ENCODE measurements around the gene SEC62. TPM values are rescaled to one million over a fixed set of nuclear protein-coding genes. Genes with fewer than 3 reads are reported as not detected.
A peak's percentile ranks its signal among the peaks of the same experiment; 100 is the strongest.

SEC62 gene
- total and polyA plus RNA-seq, 9 of the 15 experiments (the other 6 are each of a cell fraction or from before 2014, with no cell fraction given): 34.5 to 152 (median 51.8) TPM

GRCh38 chr3:169966951-169967915 lies 626 bp downstream of the SEC62 start (continued):
- TF ChIP-seq, protein P1, sequence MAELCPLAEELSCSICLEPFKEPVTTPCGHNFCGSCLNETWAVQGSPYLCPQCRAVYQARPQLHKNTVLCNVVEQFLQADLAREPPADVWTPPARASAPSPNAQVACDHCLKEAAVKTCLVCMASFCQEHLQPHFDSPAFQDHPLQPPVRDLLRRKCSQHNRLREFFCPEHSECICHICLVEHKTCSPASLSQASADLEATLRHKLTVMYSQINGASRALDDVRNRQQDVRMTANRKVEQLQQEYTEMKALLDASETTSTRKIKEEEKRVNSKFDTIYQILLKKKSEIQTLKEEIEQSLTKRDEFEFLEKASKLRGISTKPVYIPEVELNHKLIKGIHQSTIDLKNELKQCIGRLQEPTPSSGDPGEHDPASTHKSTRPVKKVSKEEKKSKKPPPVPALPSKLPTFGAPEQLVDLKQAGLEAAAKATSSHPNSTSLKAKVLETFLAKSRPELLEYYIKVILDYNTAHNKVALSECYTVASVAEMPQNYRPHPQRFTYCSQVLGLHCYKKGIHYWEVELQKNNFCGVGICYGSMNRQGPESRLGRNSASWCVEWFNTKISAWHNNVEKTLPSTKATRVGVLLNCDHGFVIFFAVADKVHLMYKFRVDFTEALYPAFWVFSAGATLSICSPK (IDR thresholded peaks at IDR 0.05; ENCODE audit: borderline replicate concordance): no peak
- TF ChIP-seq NFYB (IDR thresholded peaks at IDR 0.05; ENCODE audit: extremely low read depth, insufficient read length) (no peak), SNRNP70 (optimal IDR thresholded peaks at IDR 0.05; ENCODE audit: low read depth, low read length) (no peak), CREM (IDR thresholded peaks at IDR 0.05; ENCODE audit: low read depth) (0 out of 2 replicates have a peak, but pooled peaks have one; percentile 1), PYGO2 (tag; IDR thresholded peaks at IDR 0.05) (no peak), ZNF431 (CRISPR knock-in tag; IDR thresholded peaks at IDR 0.05) (no peak), MTA1 (IDR thresholded peaks at IDR 0.05; ENCODE audit: borderline replicate concordance) (no peak), CAMTA2 (CRISPR knock-in tag; conservative IDR thresholded peaks at IDR 0.05) (no peak), SMARCE1 (IDR thresholded peaks at IDR 0.05) (no peak), HIVEP1 (CRISPR knock-in tag; IDR thresholded peaks at IDR 0.05) (no peak), MYC (IDR thresholded peaks at IDR 0.05; ENCODE audit: low read depth, low read length) (peak; percentile 4; the same call in 1 of the 2 replicates), MYC (CRISPR knock-in tag; IDR thresholded peaks at IDR 0.05; ENCODE audit: borderline replicate concordance, low read depth) (no peak), RFX5 (IDR thresholded peaks at IDR 0.05; ENCODE audit: low read depth, low read length) (no peak), POLR2AphosphoS5 (IDR thresholded peaks at IDR 0.05; ENCODE audit: control insufficient read depth, insufficient read depth, low read depth, low read length) (no peak), HMG20A (CRISPR knock-in tag; conservative IDR thresholded peaks at IDR 0.05) (no peak), ZNF280A (IDR thresholded peaks at IDR 0.05; ENCODE audit: low read depth, partially characterized antibody) (no peak), NCOA6 (IDR thresholded peaks at IDR 0.05) (0 out of 2 replicates have a peak, but pooled peaks have one; percentile 29), PATZ1 (CRISPR knock-in tag; IDR thresholded peaks at IDR 0.05; ENCODE audit: borderline replicate concordance) (no peak), ZNF146 (CRISPR knock-in tag; IDR thresholded peaks at IDR 0.05; ENCODE audit: unreplicated experiment) (no peak)
- TF ChIP-seq, protein P2, sequence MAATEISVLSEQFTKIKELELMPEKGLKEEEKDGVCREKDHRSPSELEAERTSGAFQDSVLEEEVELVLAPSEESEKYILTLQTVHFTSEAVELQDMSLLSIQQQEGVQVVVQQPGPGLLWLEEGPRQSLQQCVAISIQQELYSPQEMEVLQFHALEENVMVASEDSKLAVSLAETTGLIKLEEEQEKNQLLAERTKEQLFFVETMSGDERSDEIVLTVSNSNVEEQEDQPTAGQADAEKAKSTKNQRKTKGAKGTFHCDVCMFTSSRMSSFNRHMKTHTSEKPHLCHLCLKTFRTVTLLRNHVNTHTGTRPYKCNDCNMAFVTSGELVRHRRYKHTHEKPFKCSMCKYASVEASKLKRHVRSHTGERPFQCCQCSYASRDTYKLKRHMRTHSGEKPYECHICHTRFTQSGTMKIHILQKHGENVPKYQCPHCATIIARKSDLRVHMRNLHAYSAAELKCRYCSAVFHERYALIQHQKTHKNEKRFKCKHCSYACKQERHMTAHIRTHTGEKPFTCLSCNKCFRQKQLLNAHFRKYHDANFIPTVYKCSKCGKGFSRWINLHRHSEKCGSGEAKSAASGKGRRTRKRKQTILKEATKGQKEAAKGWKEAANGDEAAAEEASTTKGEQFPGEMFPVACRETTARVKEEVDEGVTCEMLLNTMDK (IDR thresholded peaks at IDR 0.05; ENCODE audit: borderline replicate concordance, insufficient read depth, low read depth, low read length, poor library complexity, severe bottlenecking): no peak
